GM18870 (cell line): ENCODE measurements around the gene CRHBP.

ENCODE experiments used
- ATAC-seq: cut with Tn5 transposase; IDR thresholded peaks from one replicate; pipeline ENCODE4 v1.9.1; 2021; ENCODE audit warnings: moderate library complexity; ENCODE audit not compliant: unreplicated experiment

CRHBP gene

GRCh38 chr5:77012601-77013000 is 59.8 kb downstream of the CRHBP start:
- ATAC-seq: no peak

- ATAC-seq: no peak
These were observed 63.2 kb downstream of the CRHBP start for GRCh38 chr5:77015938-77016569.

DNA sequence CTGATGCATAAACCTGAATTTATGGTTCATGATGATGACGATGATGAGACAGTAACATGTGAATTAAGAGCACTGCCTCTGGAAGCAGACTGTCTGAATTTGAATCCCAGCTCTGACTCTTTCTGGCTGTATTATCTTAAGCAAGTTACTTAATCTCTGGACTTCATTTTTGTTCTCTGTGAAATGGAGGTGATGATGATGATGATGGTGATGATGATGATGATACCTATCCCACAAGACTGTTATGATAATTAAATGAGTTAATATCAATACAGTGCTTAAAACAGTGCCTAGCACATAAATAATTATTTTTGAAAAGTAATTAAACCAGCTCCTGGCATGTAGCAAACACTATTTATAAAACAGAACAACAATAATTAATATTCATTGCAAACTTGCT is 64.1 kb downstream of the CRHBP start:
- no peak for ATAC-seq

GRCh38 chr5:77017668-77018067 is 64.8 kb downstream of the CRHBP start:
- no peak for ATAC-seq
